Spleen (tissue), 7 donors: Measurements from ENCODE around the gene ERG28.

Experiments
- POLR2A ChIP-seq, 3 donors: fragments of 450-650 bp; IDR thresholded peaks; one replicate each; pipeline ENCODE4 v1.5.1; 2017; ENCODE audit warnings: antibody characterized with exemption in 3 of 3, mild to moderate bottlenecking in 1 of 3
- POLR2AphosphoS5 ChIP-seq, 3 donors: sonication (generic); formaldehyde crosslinking; IDR thresholded peaks; one replicate each; pipeline ENCODE4 v1.5.1; 2017; ENCODE audit warnings: antibody characterized with exemption in 3 of 3
- TF ChIP-seq, protein P1 (sequence below), 11 experiments: fragments of 200-600 bp in 7 of 11; fragments of 450-650 bp in 4 of 11; sonication (generic) in 4 of 11; IDR thresholded peaks in 8 of 11; conservative IDR thresholded peaks in 3 of 11; 1 replicate in 7 of 11; 2 replicates in 4 of 11; pipeline versions ENCODE4 v1.4.0 to v1.8.0; 2016 to 2021; ENCODE audit warnings: antibody characterized with exemption in 11 of 11, inconsistent platforms in 4 of 11, mild to moderate bottlenecking in 1 of 11
- donor health status: DM: no; HTN: no; CAD: no; lungs with moderate emphysema.
- donor health status: DM: no; HTN: no; CAD: no.
- donor health status: DM: no; HTN: no; CAD: no.

DNA sequence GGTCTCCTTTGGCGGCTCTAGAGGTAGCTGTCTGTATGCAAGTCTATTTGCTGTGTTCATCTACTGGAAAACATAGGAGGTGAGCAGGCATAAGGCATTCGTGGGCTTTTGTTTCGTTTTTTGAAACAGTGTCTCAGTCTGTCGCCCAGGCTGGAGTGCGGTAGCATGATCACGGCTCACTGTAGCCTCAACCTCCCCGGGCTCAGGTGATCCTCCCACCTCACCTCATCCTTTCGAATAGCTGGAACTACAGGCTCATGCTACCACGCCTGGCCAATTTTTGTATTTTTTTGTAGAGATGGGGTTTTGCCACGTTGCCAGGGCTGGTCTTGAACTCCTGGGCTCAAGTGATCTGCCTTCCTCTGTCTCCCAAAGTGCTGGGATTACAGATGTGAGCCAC, 54.8 kb downstream of the ERG28 start:
- TF ChIP-seq, protein P1, sequence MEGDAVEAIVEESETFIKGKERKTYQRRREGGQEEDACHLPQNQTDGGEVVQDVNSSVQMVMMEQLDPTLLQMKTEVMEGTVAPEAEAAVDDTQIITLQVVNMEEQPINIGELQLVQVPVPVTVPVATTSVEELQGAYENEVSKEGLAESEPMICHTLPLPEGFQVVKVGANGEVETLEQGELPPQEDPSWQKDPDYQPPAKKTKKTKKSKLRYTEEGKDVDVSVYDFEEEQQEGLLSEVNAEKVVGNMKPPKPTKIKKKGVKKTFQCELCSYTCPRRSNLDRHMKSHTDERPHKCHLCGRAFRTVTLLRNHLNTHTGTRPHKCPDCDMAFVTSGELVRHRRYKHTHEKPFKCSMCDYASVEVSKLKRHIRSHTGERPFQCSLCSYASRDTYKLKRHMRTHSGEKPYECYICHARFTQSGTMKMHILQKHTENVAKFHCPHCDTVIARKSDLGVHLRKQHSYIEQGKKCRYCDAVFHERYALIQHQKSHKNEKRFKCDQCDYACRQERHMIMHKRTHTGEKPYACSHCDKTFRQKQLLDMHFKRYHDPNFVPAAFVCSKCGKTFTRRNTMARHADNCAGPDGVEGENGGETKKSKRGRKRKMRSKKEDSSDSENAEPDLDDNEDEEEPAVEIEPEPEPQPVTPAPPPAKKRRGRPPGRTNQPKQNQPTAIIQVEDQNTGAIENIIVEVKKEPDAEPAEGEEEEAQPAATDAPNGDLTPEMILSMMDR (IDR thresholded peaks at IDR 0.05 in 8 of 11, conservative IDR thresholded peaks at IDR 0.05 in 3 of 11), result no peak
- TF ChIP-seq POLR2A (IDR thresholded peaks at IDR 0.05) (no peak), POLR2AphosphoS5 (IDR thresholded peaks at IDR 0.05) (no peak)
